ENCODE data around the gene MICALL2.

The MICALL2 gene

GRCh38 chr7:1397491-1398327, 61.6 kb downstream of the MICALL2 start:
- H3K27ac Mint-ChIP-seq, result no peak overlapping the region
- peaks cover 72% of the 10 kb centered on the region for H3K27me3 Mint-ChIP-seq (ENCODE audit: low read depth, poor library complexity)
- peaks cover 26% of the 10 kb centered on the region for H3K9me3 Mint-ChIP-seq
- no peak for DNase-seq
- TF ChIP-seq, protein P1, sequence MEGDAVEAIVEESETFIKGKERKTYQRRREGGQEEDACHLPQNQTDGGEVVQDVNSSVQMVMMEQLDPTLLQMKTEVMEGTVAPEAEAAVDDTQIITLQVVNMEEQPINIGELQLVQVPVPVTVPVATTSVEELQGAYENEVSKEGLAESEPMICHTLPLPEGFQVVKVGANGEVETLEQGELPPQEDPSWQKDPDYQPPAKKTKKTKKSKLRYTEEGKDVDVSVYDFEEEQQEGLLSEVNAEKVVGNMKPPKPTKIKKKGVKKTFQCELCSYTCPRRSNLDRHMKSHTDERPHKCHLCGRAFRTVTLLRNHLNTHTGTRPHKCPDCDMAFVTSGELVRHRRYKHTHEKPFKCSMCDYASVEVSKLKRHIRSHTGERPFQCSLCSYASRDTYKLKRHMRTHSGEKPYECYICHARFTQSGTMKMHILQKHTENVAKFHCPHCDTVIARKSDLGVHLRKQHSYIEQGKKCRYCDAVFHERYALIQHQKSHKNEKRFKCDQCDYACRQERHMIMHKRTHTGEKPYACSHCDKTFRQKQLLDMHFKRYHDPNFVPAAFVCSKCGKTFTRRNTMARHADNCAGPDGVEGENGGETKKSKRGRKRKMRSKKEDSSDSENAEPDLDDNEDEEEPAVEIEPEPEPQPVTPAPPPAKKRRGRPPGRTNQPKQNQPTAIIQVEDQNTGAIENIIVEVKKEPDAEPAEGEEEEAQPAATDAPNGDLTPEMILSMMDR (IDR thresholded peaks at IDR 0.05), result no peak
- H3K36me3 Mint-ChIP-seq (ENCODE audit: low read depth), result no peaks in the 10 kb centered on the region
- peaks cover 4% of the 10 kb centered on the region for H3K4me1 Mint-ChIP-seq
- no peak overlapping the region for H3K4me3 Mint-ChIP-seq

DNA sequence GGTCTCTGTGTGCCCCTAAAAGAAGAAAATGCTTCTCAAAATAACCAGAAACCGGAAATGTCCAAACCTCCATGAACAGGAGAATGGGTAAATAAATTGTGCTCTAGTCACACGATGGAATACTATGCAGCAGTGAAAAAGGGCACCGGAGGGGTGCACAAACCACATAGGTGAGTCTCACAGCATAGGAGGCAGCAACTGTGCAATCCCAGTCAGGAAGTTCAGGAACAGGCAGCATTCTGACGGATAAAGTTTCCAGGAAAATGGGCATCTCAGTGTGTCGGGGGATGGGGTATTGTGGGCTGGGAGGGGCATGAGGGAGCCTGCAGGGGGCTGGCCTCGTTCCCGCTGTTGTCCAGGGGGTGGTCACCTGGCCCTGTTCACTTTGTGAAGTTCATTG, 63.1 kb downstream of the MICALL2 start:
- no peak overlapping the region for H3K4me3 Mint-ChIP-seq
- TF ChIP-seq, protein P1 (IDR thresholded peaks at IDR 0.05), result no peak
- H3K9me3 Mint-ChIP-seq, result peaks cover 32% of the 10 kb centered on the region
- peaks cover 70% of the 10 kb centered on the region for H3K27me3 Mint-ChIP-seq (ENCODE audit: low read depth, poor library complexity)
- H3K4me1 Mint-ChIP-seq, result peaks cover 4% of the 10 kb centered on the region
- no peaks in the 10 kb centered on the region for H3K36me3 Mint-ChIP-seq (ENCODE audit: low read depth)
- DNase-seq, result no peak
- H3K27ac Mint-ChIP-seq, result no peak overlapping the region

DNA sequence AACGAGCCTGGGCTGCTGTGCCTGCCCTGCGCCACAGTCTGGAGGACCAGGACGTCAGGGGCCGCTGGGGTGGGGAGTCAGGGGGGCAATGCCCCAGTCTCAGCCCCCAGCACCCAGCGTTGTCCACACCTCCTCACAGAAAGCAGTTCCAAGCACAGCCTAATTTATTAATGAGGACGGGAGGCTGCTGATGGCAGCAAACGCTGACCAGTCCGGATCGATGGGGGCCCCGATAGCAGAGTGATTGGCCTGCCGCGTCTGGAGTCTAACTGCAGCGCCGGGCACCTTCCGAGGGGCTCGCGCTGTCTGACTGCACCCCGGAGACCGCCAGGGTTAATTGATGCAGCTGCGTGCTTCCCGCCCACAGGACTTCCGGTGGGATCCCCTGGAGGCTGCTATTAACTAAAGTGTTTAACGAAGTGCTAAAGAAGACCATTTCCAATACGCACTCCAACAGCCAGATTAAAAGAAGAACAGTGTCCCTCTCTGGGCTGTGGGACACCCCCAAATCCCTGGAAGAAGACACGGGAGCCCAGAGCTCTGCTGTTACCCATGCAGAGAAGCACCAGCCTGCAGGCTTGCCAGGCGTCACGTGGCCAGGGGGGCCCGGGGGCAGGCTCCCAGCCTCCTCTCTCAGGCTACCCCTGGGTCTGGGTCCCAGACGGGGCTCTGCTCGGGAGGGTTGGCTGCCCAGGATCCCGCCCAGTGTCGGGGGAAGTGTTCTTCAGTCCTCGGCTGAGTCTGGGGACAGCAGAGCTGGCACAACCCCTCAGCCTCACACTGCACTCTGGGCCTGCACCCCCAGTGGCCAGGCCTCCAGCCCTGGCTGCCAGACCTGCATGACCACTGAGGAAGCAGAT, 63.8 kb downstream of the MICALL2 start:
- Mint-ChIP-seq H3K9me3 (peaks cover 30% of the 10 kb centered on the region), H3K27ac (no peak overlapping the region), H3K27me3 (ENCODE audit: low read depth, poor library complexity) (peaks cover 69% of the 10 kb centered on the region), H3K4me3 (no peak overlapping the region), H3K4me1 (peaks cover 4% of the 10 kb centered on the region), H3K36me3 (ENCODE audit: low read depth) (no peaks in the 10 kb centered on the region)
- no peak for DNase-seq
- TF ChIP-seq, protein P1 (IDR thresholded peaks at IDR 0.05), result no peak

GRCh38 chr7:1394371-1394770, 64.9 kb downstream of the MICALL2 start:
- no peak overlapping the region for H3K27ac Mint-ChIP-seq
- H3K4me3 Mint-ChIP-seq, result no peak overlapping the region
- peaks cover 36% of the 10 kb centered on the region for H3K9me3 Mint-ChIP-seq
- H3K27me3 Mint-ChIP-seq (ENCODE audit: low read depth, poor library complexity), result peaks cover 65% of the 10 kb centered on the region
- no peaks in the 10 kb centered on the region for H3K36me3 Mint-ChIP-seq (ENCODE audit: low read depth)
- DNase-seq, result no peak
- peaks cover 5% of the 10 kb centered on the region for H3K4me1 Mint-ChIP-seq
- TF ChIP-seq, protein P1 (IDR thresholded peaks at IDR 0.05), result no peak

DNA sequence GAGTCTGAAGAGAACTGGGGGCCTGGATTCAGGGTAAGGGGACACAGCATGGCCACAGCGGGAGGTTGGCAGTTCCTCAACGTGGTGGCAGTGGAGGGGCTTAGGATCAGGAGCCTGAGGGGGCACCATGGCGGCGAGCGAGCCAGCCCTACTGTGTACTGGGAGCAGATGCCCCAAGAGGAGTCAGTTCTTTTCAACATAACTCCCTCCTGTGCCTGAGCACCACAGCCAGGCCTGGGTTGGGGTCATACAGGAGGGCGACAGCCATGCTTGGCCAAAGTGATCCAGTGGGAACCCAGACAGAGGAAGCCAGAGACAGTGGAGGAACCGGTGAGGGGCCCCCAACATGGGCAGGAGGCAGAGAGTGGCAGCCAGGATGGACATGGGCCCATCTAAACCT, 65.8 kb downstream of the MICALL2 start:
- no peak overlapping the region for H3K4me3 Mint-ChIP-seq
- TF ChIP-seq, protein P1 (IDR thresholded peaks at IDR 0.05), result no peak
- H3K4me1 Mint-ChIP-seq, result peaks cover 15% of the 10 kb centered on the region

More for the DNA sequence above, 65.8 kb downstream of the MICALL2 start:
- H3K27ac Mint-ChIP-seq, result no peak overlapping the region
- no peaks in the 10 kb centered on the region for H3K36me3 Mint-ChIP-seq (ENCODE audit: low read depth)
- H3K27me3 Mint-ChIP-seq (ENCODE audit: low read depth, poor library complexity), result peaks cover 62% of the 10 kb centered on the region
- no peak for DNase-seq
- H3K9me3 Mint-ChIP-seq, result peaks cover 36% of the 10 kb centered on the region
